IMR-90 (cell line): ENCODE data around the gene DNASE1L1. TPM values are rescaled to one million over a fixed set of nuclear protein-coding genes. Genes with fewer than 3 reads are reported as not detected.

Experiments
- ATAC-seq: fragments of 200-7000 bp; cut with Tn5 transposase; 2 replicates; pipeline ENCODE4 v1.9.1; 2020; ENCODE audit warnings: low read depth, mild to moderate bottlenecking, moderate library complexity
- BruUV-seq: library from RNA; stranded (reverse); fragments of 400-500 nt; replicated peaks from 2 replicates; lab custom pipeline; 2021; lab: Mats Ljungman, UMichigan
- CTCF ChIA-PET: fragments of 300-600 bp; formaldehyde crosslinking; extraction: SDS; loops from one replicate; lab custom pipeline; 2021; ENCODE audit warnings: antibody characterized with exemption; lab: Yijun Ruan, JAX
- POLR2A ChIA-PET: fragments of 300-600 bp; sonication (Branson Sonifier 250); formaldehyde crosslinking; loops from one replicate; lab custom pipeline; 2022; ENCODE audit warnings: antibody characterized with exemption; ENCODE audit not compliant: unreplicated experiment; lab: Charles Lee
- DNase-seq: peaks from one replicate; pipeline ENCODE4 v3.0.0; 2013
- H2AFZ ChIP-seq: replicated peaks from 2 replicates; pipeline ENCODE3; 2013; ENCODE audit warnings: low read length, mild to moderate bottlenecking; ENCODE audit not compliant: poor library complexity
- H2AK5ac ChIP-seq: 2 replicates; pipeline ENCODE4 v1.6.1; 2013; ENCODE audit warnings: low read depth, low read length, inconsistent platforms
- H2AK9ac ChIP-seq: replicated peaks from 2 replicates; pipeline ENCODE3; 2013; ENCODE audit warnings: mild to moderate bottlenecking, low read depth, low read length, moderate library complexity; ENCODE audit not compliant: poor library complexity
- H2BK120ac ChIP-seq: 2 replicates; pipeline ENCODE4 v1.6.1; 2013; ENCODE audit warnings: low read depth, low read length, inconsistent platforms
- H2BK15ac ChIP-seq: 3 replicates; pipeline ENCODE4 v1.6.1; 2013; ENCODE audit warnings: low read depth, low read length, inconsistent platforms
- H2BK20ac ChIP-seq: 2 replicates; pipeline ENCODE4 v1.6.1; 2013; ENCODE audit warnings: low read depth, mild to moderate bottlenecking, inconsistent platforms, low read length, moderate library complexity
- H2BK5ac ChIP-seq: 2 replicates; pipeline ENCODE4 v1.6.1; 2013; ENCODE audit warnings: mild to moderate bottlenecking, low read depth, low read length, inconsistent platforms; ENCODE audit not compliant: poor library complexity, severe bottlenecking
- H3K14ac ChIP-seq: replicated peaks from 2 replicates; pipeline ENCODE4 v1.6.1; 2013; ENCODE audit warnings: low read depth, low read length, inconsistent platforms
- H3K18ac ChIP-seq: 2 replicates; pipeline ENCODE4 v1.6.1; 2013; ENCODE audit warnings: low read depth, low read length, control low read depth
- H3K23ac ChIP-seq: 2 replicates; pipeline ENCODE4 v1.6.1; 2013; ENCODE audit warnings: low read depth, low read length, inconsistent platforms
- H3K27ac ChIP-seq: 2 replicates; pipeline ENCODE4 v1.5.1; 2013; ENCODE audit warnings: mild to moderate bottlenecking, control low read depth, low read length; ENCODE audit not compliant: insufficient read depth
- H3K27me3 ChIP-seq: 2 replicates; pipeline ENCODE4 v1.6.1; 2013; ENCODE audit warnings: low read length; ENCODE audit not compliant: control insufficient read depth, insufficient read depth
- H3K36me3 ChIP-seq: 2 replicates; pipeline ENCODE4 v1.6.1; 2013; ENCODE audit warnings: low read length, mixed read lengths; ENCODE audit not compliant: control insufficient read depth, insufficient read depth
- H3K4ac ChIP-seq: 2 replicates; pipeline ENCODE4 v1.6.1; 2013; ENCODE audit warnings: low read depth, low read length, inconsistent platforms
- H3K4me1 ChIP-seq: 2 replicates; pipeline ENCODE4 v1.6.1; 2013; ENCODE audit warnings: low read length, mixed read lengths; ENCODE audit not compliant: control insufficient read depth, insufficient read depth
- H3K4me2 ChIP-seq: 2 replicates; pipeline ENCODE4 v1.6.1; 2013; ENCODE audit warnings: low read depth, mild to moderate bottlenecking, control low read depth, low read length, moderate library complexity
- H3K4me3 ChIP-seq: 2 replicates; pipeline ENCODE4 v1.5.1; 2013; ENCODE audit warnings: low read depth, mild to moderate bottlenecking, control low read depth, low read length, moderate library complexity; ENCODE audit not compliant: insufficient read depth
- H3K56ac ChIP-seq: 2 replicates; pipeline ENCODE4 v1.6.1; 2013; ENCODE audit warnings: low read length, inconsistent platforms; ENCODE audit not compliant: insufficient read depth; ENCODE audit errors: extremely low read depth
- H3K79me1 ChIP-seq, 2 experiments: 2 replicates each; pipeline ENCODE4 v1.6.1; 2013; ENCODE audit warnings: low read length in 2 of 2, inconsistent platforms in 1 of 2, low read depth in 1 of 2
- H3K9ac ChIP-seq: 2 replicates; pipeline ENCODE4 v1.6.1; 2013; ENCODE audit warnings: low read depth, low read length, control low read depth
- H3K9me1 ChIP-seq: 2 replicates; pipeline ENCODE4 v1.6.1; 2013; ENCODE audit warnings: low read length, inconsistent platforms; ENCODE audit not compliant: insufficient read depth
- H3K9me3 ChIP-seq: 2 replicates; pipeline ENCODE4 v1.6.1; 2013; ENCODE audit warnings: low read length; ENCODE audit not compliant: control insufficient read depth, insufficient read depth
- H4K20me1 ChIP-seq: 2 replicates; pipeline ENCODE4 v1.6.1; 2013; ENCODE audit warnings: low read length, inconsistent platforms; ENCODE audit not compliant: insufficient read depth
- H4K5ac ChIP-seq: 2 replicates; pipeline ENCODE4 v1.6.1; 2013; ENCODE audit warnings: mild to moderate bottlenecking, low read depth, low read length, control low read depth
- H4K8ac ChIP-seq, 2 experiments: 2 replicates each; pipeline ENCODE4 v1.6.1; 2013; ENCODE audit warnings: low read depth in 2 of 2, low read length in 2 of 2, control low read depth in 1 of 2, inconsistent platforms in 1 of 2
- H4K91ac ChIP-seq: 2 replicates; pipeline ENCODE4 v1.6.1; 2013; ENCODE audit warnings: low read depth, low read length, inconsistent platforms; ENCODE audit not compliant: insufficient read depth
- BHLHE40 ChIP-seq: fragments of 150-350 bp; IDR thresholded peaks from 2 replicates; pipeline ENCODE4 v1.6.1; 2016; ENCODE audit warnings: mild to moderate bottlenecking, low read depth, low read length
- CEBPB ChIP-seq: IDR thresholded peaks from 2 replicates; pipeline ENCODE4 v1.6.1; 2012; ENCODE audit warnings: low read depth, low read length, improper control_type of control experiment
- CTCF ChIP-seq: conservative IDR thresholded peaks from 2 replicates; pipeline ENCODE4 v1.5.1; 2012; ENCODE audit warnings: mild to moderate bottlenecking, low read depth, low read length, improper control_type of control experiment
- ELK1 ChIP-seq: fragments of 150-350 bp; IDR thresholded peaks from 2 replicates; pipeline ENCODE4 v1.6.1; 2016; ENCODE audit warnings: low read depth, mild to moderate bottlenecking, low read length, moderate library complexity, borderline replicate concordance
- FOS ChIP-seq: fragments of 150-350 bp; IDR thresholded peaks from 2 replicates; pipeline ENCODE4 v1.6.1; 2016; ENCODE audit warnings: low read depth, low read length
- MAFK ChIP-seq: IDR thresholded peaks from 2 replicates; pipeline ENCODE4 v1.6.1; 2012; ENCODE audit warnings: low read depth, low read length, improper control_type of control experiment
- MAZ ChIP-seq: IDR thresholded peaks from 2 replicates; pipeline ENCODE4 v1.6.1; 2012; ENCODE audit warnings: low read depth, mild to moderate bottlenecking, low read length, improper control_type of control experiment, moderate library complexity, borderline replicate concordance
- MXI1 ChIP-seq: IDR thresholded peaks from 2 replicates; pipeline ENCODE4 v1.6.1; 2012; ENCODE audit warnings: low read depth, mild to moderate bottlenecking, low read length, moderate library complexity, borderline replicate concordance
- NFE2L2 ChIP-seq: fragments of 150-350 bp; IDR thresholded peaks from 2 replicates; pipeline ENCODE4 v1.6.1; 2016; ENCODE audit warnings: low read depth, mild to moderate bottlenecking, low read length
- POLR2A ChIP-seq: IDR thresholded peaks from 2 replicates; pipeline ENCODE4 v1.6.1; 2012; ENCODE audit warnings: mild to moderate bottlenecking, low read depth, low read length
- RAD21 ChIP-seq: IDR thresholded peaks from 2 replicates; pipeline ENCODE4 v1.6.1; 2012; ENCODE audit warnings: low read length, improper control_type of control experiment
- RCOR1 ChIP-seq: IDR thresholded peaks from 2 replicates; pipeline ENCODE4 v1.6.1; 2012; ENCODE audit warnings: mild to moderate bottlenecking, low read length, improper control_type of control experiment; ENCODE audit not compliant: insufficient replicate concordance
- RFX5 ChIP-seq: IDR thresholded peaks from 2 replicates; pipeline ENCODE4 v1.8.0; 2012; ENCODE audit warnings: low read depth, mild to moderate bottlenecking, low read length, moderate library complexity
- SMC3 ChIP-seq: fragments of 150-350 bp; IDR thresholded peaks from 2 replicates; pipeline ENCODE4 v1.6.1; 2016; ENCODE audit warnings: low read depth, mild to moderate bottlenecking, antibody characterized with exemption, low read length, moderate library complexity
- WGBS, 2 experiments: methylation state at CpG; one replicate each; pipeline versions ENCODE4 v1.1.5 to v1.1.7; 2013; ENCODE audit warnings: missing lambda C conversion rate in 2 of 2; ENCODE audit not compliant: insufficient read length in 1 of 2; ENCODE audit errors: extremely low coverage in 2 of 2; 5-methylcytosine and 5-hydroxymethylcytosine counted together
- dilution Hi-C: fragments of 300-500 bp; cut with HindIII; formaldehyde crosslinking; loops from one replicate; pipeline ENCODE4 v1.14.3; 2018; ENCODE audit warnings: low sequenced_read_pairs; ENCODE audit not compliant: unreplicated experiment
- in situ Hi-C: fragments of 300-500 bp; cut with MboI; formaldehyde crosslinking; loops from 3 replicates; pipeline ENCODE4 v1.14.3; 2019; ENCODE audit warnings: low sequenced_read_pairs, inconsistent platforms, mixed read lengths
- intact Hi-C: fragments of 100-400 bp; cut with micrococcal nuclease; formaldehyde crosslinking; loops from 2 replicates; pipeline ENCODE4 v1.10.0; 2022
- polyA plus RNA-seq, 3 experiments: library from polyadenylated mRNA; depleted of rRNA; stranded (reverse); fragments of >200 nt; gene quantifications; 2 replicates each; pipeline ENCODE4 v1.2.3, GENCODE V29; 2012; ENCODE audit warnings: low replicate concordance in 1 of 3
- total RNA-seq: library from RNA; depleted of rRNA; stranded (reverse); fragments of >200 nt; gene quantifications from 2 replicates; pipeline ENCODE4 v1.2.3, GENCODE V29; 2012

The DNASE1L1 gene
- total and polyA plus RNA-seq, 2 of the 4 experiments (the other 2 are of a cell fraction), result 51.4 to 55.5 TPM

GRCh38 chrX:154380153-154380552 is 28.9 kb downstream of the DNASE1L1 start:
- Histone ChIP-seq H3K79me1 (peaks cover 0 to 30% of the 10 kb centered on the region in 2 experiments; a peak in 3 of 4 replicates), H3K36me3 (peaks cover 11% of the 10 kb centered on the region; the same call in 1 of the 2 replicates), H3K4me3 (peak overlapping the region; percentile 96), H4K5ac (no peak overlapping the region), H3K56ac (no peak overlapping the region), H4K91ac (peak overlapping the region; percentile 35), H3K18ac (no peak overlapping the region; the same call in 1 of the 2 replicates), H3K14ac (peak overlapping the region; percentile 79), H2BK15ac (no peak overlapping the region), H4K20me1 (peaks cover 17% of the 10 kb centered on the region), H4K8ac (peak overlapping the region; percentile 58 to 66; a peak in 2 of 4 replicates), H3K27ac (peak overlapping the region; percentile 93), H3K27me3 (no peaks in the 10 kb centered on the region), H2AK5ac (peak overlapping the region; percentile 49), H3K4me1 (peaks cover 10% of the 10 kb centered on the region; the same call in 1 of the 2 replicates), H3K9me1 (0 out of 2 replicates have a peak, but pooled peaks cover 5% of the 10 kb centered on the region), H2AK9ac (peak overlapping the region; percentile 97), H2BK120ac (no peak overlapping the region), H3K4ac (peak overlapping the region; percentile 86; the same call in 1 of the 2 replicates), H3K23ac (peak overlapping the region; percentile 91), H2BK20ac (no peak overlapping the region), H3K9me3 (no peaks in the 10 kb centered on the region), H3K4me2 (peak overlapping the region; percentile 89), H3K9ac (peak overlapping the region; percentile 94), H2AFZ (no peak overlapping the region), H2BK5ac (peak overlapping the region; percentile 79)
- TF ChIP-seq SMC3 (no peak), RCOR1 (no peak), BHLHE40 (no peak), RAD21 (no peak), CEBPB (no peak), FOS (no peak), MAZ (no peak), NFE2L2 (no peak), CTCF (no peak), POLR2A (no peak), RFX5 (no peak), MXI1 (no peak), ELK1 (no peak), MAFK (no peak)
- ATAC-seq (no peak), DNase-seq (peak; percentile 32)
- ChIA-PET POLR2A (no interaction called here), CTCF (no interaction called here)
- WGBS, 2 experiments, result 36% methylated on average over 3 of the region's 13 CpGs; no CpG with 5 or more reads in 1 of the 2 experiments
- dilution Hi-C loops, result no loop called here
- intact Hi-C loops, result no loop called here
- BruUV-seq, result no TSS peak
- in situ Hi-C loops, result no loop called here
